HEK293 (cell line): ENCODE data around the gene ROBO1.

Experiments used
- CTCF ChIA-PET: fragments of 350-600 bp; formaldehyde crosslinking; extraction: SDS; loops from one replicate; lab custom pipeline; 2021; ENCODE audit warnings: antibody characterized with exemption; lab: Yijun Ruan, JAX
- POLR2A ChIA-PET: fragments of 300-600 bp; formaldehyde crosslinking; extraction: SDS; loops from one replicate; lab custom pipeline; 2020; ENCODE audit warnings: antibody characterized with exemption, inconsistent platforms; lab: Yijun Ruan, JAX
- H3K27ac ChIP-seq: fragments of 200-500 bp; sonication (Bioruptor generic); 2 replicates; pipeline ENCODE4 v1.5.1; 2014; ENCODE audit warnings: low read depth, low read length, control low read depth, inconsistent platforms; ENCODE audit errors: extremely low read depth
- H3K36me3 ChIP-seq, 2 experiments: fragments of 200-500 bp in 1 of 2; sonication (Bioruptor generic) in 1 of 2; 1 replicate in 1 of 2; 2 replicates in 1 of 2; pipeline ENCODE4 v1.5.1; 2014 to 2017; ENCODE audit warnings: inconsistent platforms in 2 of 2, low read length in 2 of 2; ENCODE audit not compliant: control insufficient read depth in 2 of 2, insufficient read depth in 1 of 2
- H3K4me1 ChIP-seq: fragments of 200-500 bp; sonication (Bioruptor generic); 2 replicates; pipeline ENCODE4 v1.5.1; 2014; ENCODE audit warnings: mild to moderate bottlenecking, low read length, inconsistent platforms; ENCODE audit not compliant: control insufficient read depth, insufficient read depth
- H3K4me3 ChIP-seq: 2 replicates; pipeline ENCODE4 v1.5.1; 2011; ENCODE audit warnings: low read depth, mild to moderate bottlenecking, control low read depth, low read length, moderate library complexity
- H3K9me3 ChIP-seq: fragments of 200-500 bp; sonication (Bioruptor generic); 2 replicates; pipeline ENCODE4 v1.5.1; 2014; ENCODE audit warnings: low read depth, low read length, inconsistent platforms; ENCODE audit not compliant: control insufficient read depth, insufficient read depth
- AEBP2 ChIP-seq: fragments of 450-650 bp; formaldehyde crosslinking; IDR thresholded peaks from 2 replicates; pipeline ENCODE4 v1.5.1; 2016; ENCODE audit warnings: missing biosample characterization, missing genetic modification characterization, borderline replicate concordance
- EGR2 ChIP-seq: fragments of 450-650 bp; formaldehyde crosslinking; IDR thresholded peaks from 2 replicates; pipeline ENCODE4 v1.5.1; 2016; ENCODE audit warnings: low read depth, missing biosample characterization, missing genetic modification characterization
- FEZF1 ChIP-seq: fragments of 450-650 bp; formaldehyde crosslinking; IDR thresholded peaks from 2 replicates; pipeline ENCODE4 v1.5.1; 2016; ENCODE audit warnings: missing biosample characterization, missing genetic modification characterization
- MEIS1 ChIP-seq: sonication (generic); formaldehyde crosslinking; IDR thresholded peaks from 2 replicates; pipeline ENCODE4 v1.8.1; 2022; ENCODE audit warnings: missing genetic modification reagents, mild to moderate bottlenecking, borderline replicate concordance
- SP3 ChIP-seq: fragments of 450-650 bp; formaldehyde crosslinking; IDR thresholded peaks from 2 replicates; pipeline ENCODE4 v1.5.1; 2016; ENCODE audit warnings: missing biosample characterization, missing genetic modification characterization
- ZBTB17 ChIP-seq: fragments of 450-650 bp; formaldehyde crosslinking; IDR thresholded peaks from 2 replicates; pipeline ENCODE4 v1.5.1; 2016; ENCODE audit warnings: missing biosample characterization, missing genetic modification characterization
- ZBTB20 ChIP-seq: fragments of 450-650 bp; formaldehyde crosslinking; IDR thresholded peaks from 2 replicates; pipeline ENCODE4 v1.5.1; 2016; ENCODE audit warnings: missing biosample characterization, missing genetic modification characterization
- ZNF19 ChIP-seq: fragments of 450-650 bp; formaldehyde crosslinking; IDR thresholded peaks from 2 replicates; pipeline ENCODE4; 2016; ENCODE audit warnings: missing biosample characterization, missing genetic modification characterization, low read depth
- ZNF274 ChIP-seq, 2 experiments: fragments of 200-500 bp in 1 of 2; fragments of 450-650 bp in 1 of 2; sonication (Bioruptor generic) in 1 of 2; formaldehyde crosslinking in 1 of 2; IDR thresholded peaks; 2 replicates each; pipeline versions ENCODE4 v1.5.1 to v1.6.1; 2014 to 2016; ENCODE audit warnings: borderline replicate concordance in 1 of 2, inconsistent platforms in 1 of 2, low read length in 1 of 2, missing biosample characterization in 1 of 2, missing genetic modification characterization in 1 of 2
- ZNF354C ChIP-seq: fragments of 450-650 bp; formaldehyde crosslinking; IDR thresholded peaks from 2 replicates; pipeline ENCODE4 v1.5.1; 2016; ENCODE audit warnings: missing biosample characterization, missing genetic modification characterization, low read depth, borderline replicate concordance
- ZNF544 ChIP-seq: fragments of 450-650 bp; formaldehyde crosslinking; IDR thresholded peaks from 2 replicates; pipeline ENCODE4 v1.5.0; 2017; ENCODE audit warnings: missing biosample characterization, missing genetic modification characterization
- ZNF555 ChIP-seq: fragments of 450-650 bp; formaldehyde crosslinking; conservative IDR thresholded peaks from 2 replicates; pipeline ENCODE4 v1.5.1; 2017; ENCODE audit warnings: missing biosample characterization, mild to moderate bottlenecking, missing genetic modification characterization, inconsistent platforms
- ZNF558 ChIP-seq: fragments of 450-650 bp; formaldehyde crosslinking; IDR thresholded peaks from 2 replicates; pipeline ENCODE4 v1.5.1; 2016; ENCODE audit warnings: missing biosample characterization, missing genetic modification characterization
- ZNF677 ChIP-seq: fragments of 450-650 bp; IDR thresholded peaks from 2 replicates; pipeline ENCODE4 v1.5.0; 2018; ENCODE audit warnings: missing biosample characterization, mild to moderate bottlenecking, missing genetic modification characterization, moderate library complexity
- ZNF791 ChIP-seq: fragments of 450-650 bp; formaldehyde crosslinking; IDR thresholded peaks from 2 replicates; pipeline ENCODE4 v1.5.1; 2016; ENCODE audit warnings: missing biosample characterization, missing genetic modification characterization
- TF ChIP-seq, protein P1 (sequence below): fragments of 450-650 bp; formaldehyde crosslinking; IDR thresholded peaks from 2 replicates; pipeline ENCODE4 v1.5.1; 2016; ENCODE audit warnings: missing biosample characterization, missing genetic modification characterization
- TF ChIP-seq, protein P2 (sequence below): fragments of 450-650 bp; formaldehyde crosslinking; optimal IDR thresholded peaks from 2 replicates; pipeline ENCODE3; 2016; ENCODE audit warnings: missing biosample characterization, mild to moderate bottlenecking, missing genetic modification characterization
- TF ChIP-seq, protein P3 (sequence below): fragments of 450-650 bp; formaldehyde crosslinking; IDR thresholded peaks from 2 replicates; pipeline ENCODE4 v1.5.1; 2017; ENCODE audit warnings: missing biosample characterization, mild to moderate bottlenecking, missing genetic modification characterization, moderate library complexity
- TF ChIP-seq, protein P4 (sequence below): fragments of 450-650 bp; formaldehyde crosslinking; IDR thresholded peaks from 2 replicates; pipeline ENCODE4 v1.5.1; 2016; ENCODE audit warnings: missing biosample characterization, missing genetic modification characterization

The ROBO1 gene

DNA sequence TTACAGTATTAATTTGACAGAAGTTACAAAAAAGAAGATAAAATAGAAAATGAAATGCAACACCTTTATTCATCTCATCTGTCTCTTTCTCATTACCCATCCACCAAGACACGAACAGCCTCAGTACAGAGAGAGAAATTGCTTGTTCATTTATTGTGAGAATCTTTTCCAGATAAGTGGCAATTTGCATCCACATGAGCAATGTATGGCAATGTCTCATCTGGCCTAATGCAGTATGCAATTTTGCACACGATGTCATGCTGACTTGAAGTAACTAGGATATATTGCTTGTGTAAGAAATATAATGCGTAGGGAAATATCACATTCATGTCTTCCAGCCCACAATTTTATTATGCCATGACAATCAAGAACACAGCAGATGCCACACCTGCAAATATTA lies 866.9 kb downstream of the ROBO1 start:
- H3K36me3 ChIP-seq = no peaks in the 10 kb centered on the region; a peak in 1 of 3 replicates
- CTCF ChIA-PET = no interaction called here
- H3K9me3 ChIP-seq = no peaks in the 10 kb centered on the region
- 0 out of 2 replicates have a peak, but pooled peaks cover 3% of the 10 kb centered on the region for H3K4me1 ChIP-seq
- no peak overlapping the region for H3K4me3 ChIP-seq
- POLR2A ChIA-PET = no interaction called here
- no peak overlapping the region for H3K27ac ChIP-seq
- TF ChIP-seq ZBTB20 (tag by site-specific recombination) = no peak

DNA sequence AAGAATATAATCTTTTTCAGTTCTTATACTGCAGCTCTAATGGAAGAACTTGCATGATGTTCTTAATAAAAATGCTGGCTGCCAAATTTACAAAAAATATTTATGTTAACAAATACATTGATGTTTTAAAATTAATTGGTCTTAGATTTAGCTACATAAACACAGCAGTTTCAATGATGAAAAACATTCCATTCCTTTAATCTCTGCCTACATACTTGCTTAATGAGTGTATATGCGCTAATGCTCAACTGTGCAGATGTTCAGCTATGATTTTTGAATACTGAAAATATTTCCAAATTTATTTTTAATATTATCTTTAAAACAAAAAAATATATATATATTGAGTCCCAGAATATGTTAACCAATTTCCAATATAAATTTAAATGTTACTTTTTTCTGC lies 867.4 kb downstream of the ROBO1 start:
- H3K9me3 ChIP-seq = no peaks in the 10 kb centered on the region
- no peak for TF ChIP-seq ZNF555 (tag by site-specific recombination)
- no peak for TF ChIP-seq ZNF558 (tag by site-specific recombination)
- no peak for TF ChIP-seq MEIS1 (CRISPR knock-in tag)
- no peak for TF ChIP-seq SP3
- TF ChIP-seq ZNF19 = no peak
- TF ChIP-seq, protein P1, sequence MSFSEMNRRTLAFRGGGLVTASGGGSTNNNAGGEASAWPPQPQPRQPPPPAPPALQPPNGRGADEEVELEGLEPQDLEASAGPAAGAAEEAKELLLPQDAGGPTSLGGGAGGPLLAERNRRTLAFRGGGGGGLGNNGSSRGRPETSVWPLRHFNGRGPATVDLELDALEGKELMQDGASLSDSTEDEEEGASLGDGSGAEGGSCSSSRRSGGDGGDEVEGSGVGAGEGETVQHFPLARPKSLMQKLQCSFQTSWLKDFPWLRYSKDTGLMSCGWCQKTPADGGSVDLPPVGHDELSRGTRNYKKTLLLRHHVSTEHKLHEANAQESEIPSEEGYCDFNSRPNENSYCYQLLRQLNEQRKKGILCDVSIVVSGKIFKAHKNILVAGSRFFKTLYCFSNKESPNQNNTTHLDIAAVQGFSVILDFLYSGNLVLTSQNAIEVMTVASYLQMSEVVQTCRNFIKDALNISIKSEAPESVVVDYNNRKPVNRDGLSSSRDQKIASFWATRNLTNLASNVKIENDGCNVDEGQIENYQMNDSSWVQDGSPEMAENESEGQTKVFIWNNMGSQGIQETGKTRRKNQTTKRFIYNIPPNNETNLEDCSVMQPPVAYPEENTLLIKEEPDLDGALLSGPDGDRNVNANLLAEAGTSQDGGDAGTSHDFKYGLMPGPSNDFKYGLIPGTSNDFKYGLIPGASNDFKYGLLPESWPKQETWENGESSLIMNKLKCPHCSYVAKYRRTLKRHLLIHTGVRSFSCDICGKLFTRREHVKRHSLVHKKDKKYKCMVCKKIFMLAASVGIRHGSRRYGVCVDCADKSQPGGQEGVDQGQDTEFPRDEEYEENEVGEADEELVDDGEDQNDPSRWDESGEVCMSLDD = no peak
- TF ChIP-seq ZNF274 (IDR thresholded peaks at IDR 0.05; ENCODE audit: low read length) = no peak
- no peak for TF ChIP-seq ZNF274 (tag by site-specific recombination; IDR thresholded peaks at IDR 0.05; ENCODE audit: borderline replicate concordance)
- no peak for TF ChIP-seq ZNF791 (tag by site-specific recombination)
- no peak for TF ChIP-seq AEBP2 (tag by site-specific recombination)
- TF ChIP-seq, protein P2, sequence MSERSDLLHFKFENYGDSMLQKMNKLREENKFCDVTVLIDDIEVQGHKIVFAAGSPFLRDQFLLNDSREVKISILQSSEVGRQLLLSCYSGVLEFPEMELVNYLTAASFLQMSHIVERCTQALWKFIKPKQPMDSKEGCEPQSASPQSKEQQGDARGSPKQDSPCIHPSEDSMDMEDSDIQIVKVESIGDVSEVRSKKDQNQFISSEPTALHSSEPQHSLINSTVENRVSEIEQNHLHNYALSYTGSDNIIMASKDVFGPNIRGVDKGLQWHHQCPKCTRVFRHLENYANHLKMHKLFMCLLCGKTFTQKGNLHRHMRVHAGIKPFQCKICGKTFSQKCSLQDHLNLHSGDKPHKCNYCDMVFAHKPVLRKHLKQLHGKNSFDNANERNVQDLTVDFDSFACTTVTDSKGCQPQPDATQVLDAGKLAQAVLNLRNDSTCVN (tag by site-specific recombination) = no peak
- no peak for TF ChIP-seq FEZF1
- TF ChIP-seq, protein P3, sequence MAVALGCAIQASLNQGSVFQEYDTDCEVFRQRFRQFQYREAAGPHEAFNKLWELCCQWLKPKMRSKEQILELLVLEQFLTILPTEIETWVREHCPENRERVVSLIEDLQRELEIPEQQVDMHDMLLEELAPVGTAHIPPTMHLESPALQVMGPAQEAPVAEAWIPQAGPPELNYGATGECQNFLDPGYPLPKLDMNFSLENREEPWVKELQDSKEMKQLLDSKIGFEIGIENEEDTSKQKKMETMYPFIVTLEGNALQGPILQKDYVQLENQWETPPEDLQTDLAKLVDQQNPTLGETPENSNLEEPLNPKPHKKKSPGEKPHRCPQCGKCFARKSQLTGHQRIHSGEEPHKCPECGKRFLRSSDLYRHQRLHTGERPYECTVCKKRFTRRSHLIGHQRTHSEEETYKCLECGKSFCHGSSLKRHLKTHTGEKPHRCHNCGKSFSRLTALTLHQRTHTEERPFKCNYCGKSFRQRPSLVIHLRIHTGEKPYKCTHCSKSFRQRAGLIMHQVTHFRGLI (tag by site-specific recombination) = no peak
- CTCF ChIA-PET = no interaction called here

DNA sequence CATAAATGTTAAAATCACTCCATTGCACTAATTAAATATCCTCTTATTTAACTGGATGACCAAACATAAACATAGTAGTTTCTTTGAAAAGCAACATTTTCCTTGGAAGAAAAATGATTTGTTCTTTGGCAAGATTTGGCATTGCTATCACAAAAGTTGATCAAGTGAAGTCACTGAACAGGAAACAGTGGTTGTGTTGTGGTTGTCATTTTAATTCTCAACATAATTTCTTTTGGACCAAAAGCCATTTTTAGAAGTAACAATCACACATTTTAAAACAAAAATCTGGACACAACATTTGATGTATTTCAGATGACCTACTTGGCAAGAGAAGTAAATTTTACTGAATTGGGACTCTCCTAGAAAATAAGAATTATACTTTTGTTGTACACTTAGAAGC lies 872.3 kb downstream of the ROBO1 start:
- CTCF ChIA-PET = interaction anchor here (0.6 kb wide), 1 partner anchor 204 kb away, joined by 3 read pairs; no protein-coding TSS in a partner anchor
- Histone ChIP-seq H3K4me1 (no peaks in the 10 kb centered on the region), H3K36me3 (no peaks in the 10 kb centered on the region; a peak in 1 of 3 replicates), H3K27ac (no peak overlapping the region), H3K4me3 (no peak overlapping the region), H3K9me3 (no peaks in the 10 kb centered on the region)
- POLR2A ChIA-PET = no interaction called here
- TF ChIP-seq, protein P4, sequence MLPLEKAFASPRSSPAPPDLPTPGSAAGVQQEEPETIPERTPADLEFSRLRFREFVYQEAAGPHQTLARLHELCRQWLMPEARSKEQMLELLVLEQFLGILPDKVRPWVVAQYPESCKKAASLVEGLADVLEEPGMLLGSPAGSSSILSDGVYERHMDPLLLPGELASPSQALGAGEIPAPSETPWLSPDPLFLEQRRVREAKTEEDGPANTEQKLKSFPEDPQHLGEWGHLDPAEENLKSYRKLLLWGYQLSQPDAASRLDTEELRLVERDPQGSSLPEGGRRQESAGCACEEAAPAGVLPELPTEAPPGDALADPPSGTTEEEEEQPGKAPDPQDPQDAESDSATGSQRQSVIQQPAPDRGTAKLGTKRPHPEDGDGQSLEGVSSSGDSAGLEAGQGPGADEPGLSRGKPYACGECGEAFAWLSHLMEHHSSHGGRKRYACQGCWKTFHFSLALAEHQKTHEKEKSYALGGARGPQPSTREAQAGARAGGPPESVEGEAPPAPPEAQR = no peak
- TF ChIP-seq ZNF677 (tag by site-specific recombination) (no peak), ZNF544 (tag by site-specific recombination) (no peak), EGR2 (no peak), FEZF1 (no peak), ZBTB17 (no peak), ZNF354C (tag by site-specific recombination) (no peak)

More for the DNA sequence above, 867.4 kb downstream of the ROBO1 start:
- H3K27ac ChIP-seq = no peak overlapping the region
- no peaks in the 10 kb centered on the region; a peak in 1 of 3 replicates for H3K36me3 ChIP-seq
- POLR2A ChIA-PET = no interaction called here
- H3K4me1 ChIP-seq = 0 out of 2 replicates have a peak, but pooled peaks cover 3% of the 10 kb centered on the region
- no peak overlapping the region for H3K4me3 ChIP-seq
